Upper lobe of left lung (tissue), 4 donors: ENCODE data around the gene STMND1.

Experiments
- CTCF ChIP-seq, 6 experiments: fragments of 450-650 bp in 4 of 6; fragments of 200-600 bp in 2 of 6; sonication (generic) in 2 of 6; IDR thresholded peaks; one replicate each; pipeline ENCODE4 v1.5.1; 2016 to 2019; ENCODE audit warnings: antibody characterized with exemption in 6 of 6
- EP300 ChIP-seq, 4 donors: sonication (generic); formaldehyde crosslinking; IDR thresholded peaks; one replicate each; pipeline ENCODE4 v1.5.1; 2017; ENCODE audit warnings: antibody characterized with exemption in 4 of 4, control low read depth in 2 of 4
- POLR2A ChIP-seq, 4 donors: fragments of 450-650 bp; IDR thresholded peaks; one replicate each; pipeline ENCODE4 v1.5.1; 2016 to 2017; ENCODE audit warnings: antibody characterized with exemption in 4 of 4, mild to moderate bottlenecking in 2 of 4
- POLR2AphosphoS5 ChIP-seq, 2 donors: sonication (generic); formaldehyde crosslinking; IDR thresholded peaks; one replicate each; pipeline ENCODE4 v1.5.1; 2017; ENCODE audit warnings: antibody characterized with exemption in 2 of 2

- TF ChIP-seq CTCF (IDR thresholded peaks at IDR 0.05) = no peak
- TF ChIP-seq POLR2AphosphoS5 (IDR thresholded peaks at IDR 0.05) = no peak
- TF ChIP-seq POLR2A (IDR thresholded peaks at IDR 0.05) = no peak
- TF ChIP-seq EP300 (IDR thresholded peaks at IDR 0.05) = no peak
Observed at GRCh38 chr6:17169711-17170110, 67.9 kb downstream of the STMND1 start.
